ENCODE data around the gene PAPSS1.
"Not testable (repeated sequence)": the region's sequence is repeated elsewhere in the genome, so short reads cannot be mapped to it uniquely, and the experiment has no call there.

Gene PAPSS1

GRCh38 chr4:107725281-107725859, 5.3 kb upstream of the PAPSS1 start:
- DNase-seq: no peak

- DNase-seq: not testable (repeated sequence)
Observed at GRCh38 chr4:107723331-107723730, 3.3 kb upstream of the PAPSS1 start.

- DNase-seq: peak in 2 of 3 experiments; percentile 25 to 69
Observed at GRCh38 chr4:107721436-107722100, 1.5 kb upstream of the PAPSS1 start.

GRCh38 chr4:107719207-107719921, 670 bp downstream of the PAPSS1 start:
- DNase-seq: peak in 2 of 3 experiments; percentile 34 to 85

- no peak for DNase-seq
Observed at GRCh38 chr4:107718351-107718965, 1.6 kb downstream of the PAPSS1 start.

- DNase-seq: no peak
Observed at GRCh38 chr4:107714256-107714655, 5.8 kb downstream of the PAPSS1 start.

GRCh38 chr4:107712236-107712635, 7.8 kb downstream of the PAPSS1 start:
- no peak for DNase-seq

GRCh38 chr4:107711831-107712230, 8.2 kb downstream of the PAPSS1 start:
- DNase-seq: no peak

- no peak for DNase-seq
Observed at GRCh38 chr4:107710493-107711459, 9.3 kb downstream of the PAPSS1 start.

- no peak for DNase-seq
Observed at GRCh38 chr4:107709916-107710315, 10.1 kb downstream of the PAPSS1 start.

GRCh38 chr4:107708225-107708624, 11.8 kb downstream of the PAPSS1 start:
- DNase-seq: no peak

- DNase-seq: no peak
Observed at GRCh38 chr4:107705742-107706556, 14.1 kb downstream of the PAPSS1 start.

- no peak for DNase-seq
Observed at GRCh38 chr4:107701565-107701964, 18.5 kb downstream of the PAPSS1 start.

- DNase-seq: no peak
Observed at GRCh38 chr4:107699466-107700206, 20.4 kb downstream of the PAPSS1 start.

GRCh38 chr4:107696187-107696586, 23.8 kb downstream of the PAPSS1 start:
- not testable (repeated sequence) for DNase-seq

GRCh38 chr4:107693132-107693531, 26.9 kb downstream of the PAPSS1 start:
- no peak for DNase-seq

- no peak for DNase-seq
Observed at GRCh38 chr4:107692202-107692601, 27.8 kb downstream of the PAPSS1 start.

GRCh38 chr4:107691378-107691777, 28.7 kb downstream of the PAPSS1 start:
- DNase-seq: no peak

- no peak for DNase-seq
Observed at GRCh38 chr4:107689912-107690587, 30.0 kb downstream of the PAPSS1 start.

GRCh38 chr4:107688421-107688820, 31.6 kb downstream of the PAPSS1 start:
- DNase-seq: no peak
